ENCODE measurements around the gene OVCH2.

- TF ChIP-seq POLR2A (IDR thresholded peaks at IDR 0.05; ENCODE audit: low read depth, low read length) = no peak
- no peak for TF ChIP-seq POLR2AphosphoS5 (IDR thresholded peaks at IDR 0.05; ENCODE audit: low read depth, low read length)
- TF ChIP-seq TAF1 (IDR thresholded peaks at IDR 0.05; ENCODE audit: low read depth, low read length) = no peak
- TF ChIP-seq SPI1 (IDR thresholded peaks at IDR 0.05; ENCODE audit: low read depth, low read length) = no peak
- no peak for TF ChIP-seq PAX5 (IDR thresholded peaks at IDR 0.05; ENCODE audit: insufficient read depth, low read length, severe bottlenecking)
These were observed 14.4 kb downstream of the OVCH2 start for GRCh38 chr11:7691759-7692350.

Data from GM12891 (cell line).